ENCODE measurements around the gene POLR2E. TPM values are rescaled to one million over a fixed set of nuclear protein-coding genes. Genes with fewer than 3 reads are reported as not detected.

The POLR2E gene
- polyA plus RNA-seq, 1 experiment: 292 TPM

DNA sequence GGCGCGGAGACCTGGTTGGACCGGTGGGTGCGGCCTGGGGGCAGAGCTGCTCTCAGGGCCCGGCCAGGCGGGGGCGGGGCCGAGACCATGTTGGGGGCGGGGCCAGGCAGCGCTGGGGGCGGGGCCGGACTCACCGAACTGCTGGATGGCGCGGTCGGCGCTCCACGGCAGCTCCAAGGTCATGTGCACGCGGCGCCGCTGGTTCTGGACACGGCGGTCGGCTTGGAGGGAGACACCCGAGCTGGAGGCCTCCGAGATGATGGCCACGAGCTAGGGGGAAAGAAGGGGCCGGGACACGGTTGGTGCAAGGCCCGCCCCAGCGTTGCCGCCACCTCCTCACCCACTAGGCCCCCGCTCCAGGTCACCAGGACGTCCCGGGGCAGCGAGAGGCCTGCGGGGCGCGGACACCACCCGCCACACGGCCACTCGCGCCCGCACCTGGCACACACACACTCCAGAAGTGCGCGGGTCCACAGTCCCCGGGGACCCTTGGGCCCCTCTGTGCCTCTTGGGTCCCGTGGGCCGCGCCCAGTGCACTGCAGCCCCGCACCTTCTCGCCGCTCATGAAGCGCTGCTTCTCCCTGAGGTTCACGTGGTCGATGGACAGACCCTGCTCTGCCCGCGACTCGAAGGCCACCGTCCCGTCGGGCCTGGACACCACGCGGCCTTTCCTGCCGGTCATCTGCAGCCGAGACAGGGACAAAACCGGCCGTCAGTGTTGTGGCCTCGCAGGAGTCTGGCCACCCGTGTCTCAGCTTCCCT is 17.3 kb upstream of the POLR2E start:
- ChIA-PET POLR2A (interaction anchor here (0.5 kb wide), 1 partner anchor 84 kb away, joined by 7 read pairs; no protein-coding TSS in a partner anchor), CTCF (interaction anchor here (0.8 to 3.4 kb wide), 17 partner anchors 10 to 132 kb away, joined by 3 to 30 read pairs (median 9); partner anchors contain the start of genes ABCA7, ATP5F1D, CNN2 and GPX4)
- Histone ChIP-seq H3K36me3 (ENCODE audit: control insufficient read depth, insufficient read depth, low read length) (peaks cover 61% of the 10 kb centered on the region), H3K4me3 (ENCODE audit: low read depth, low read length) (no peak overlapping the region), H3K27me3 (ENCODE audit: control insufficient read depth, insufficient read depth, low read length) (no peaks in the 10 kb centered on the region)
- DNase-seq (ENCODE audit: low read depth): no peak
- TF ChIP-seq, protein P1, sequence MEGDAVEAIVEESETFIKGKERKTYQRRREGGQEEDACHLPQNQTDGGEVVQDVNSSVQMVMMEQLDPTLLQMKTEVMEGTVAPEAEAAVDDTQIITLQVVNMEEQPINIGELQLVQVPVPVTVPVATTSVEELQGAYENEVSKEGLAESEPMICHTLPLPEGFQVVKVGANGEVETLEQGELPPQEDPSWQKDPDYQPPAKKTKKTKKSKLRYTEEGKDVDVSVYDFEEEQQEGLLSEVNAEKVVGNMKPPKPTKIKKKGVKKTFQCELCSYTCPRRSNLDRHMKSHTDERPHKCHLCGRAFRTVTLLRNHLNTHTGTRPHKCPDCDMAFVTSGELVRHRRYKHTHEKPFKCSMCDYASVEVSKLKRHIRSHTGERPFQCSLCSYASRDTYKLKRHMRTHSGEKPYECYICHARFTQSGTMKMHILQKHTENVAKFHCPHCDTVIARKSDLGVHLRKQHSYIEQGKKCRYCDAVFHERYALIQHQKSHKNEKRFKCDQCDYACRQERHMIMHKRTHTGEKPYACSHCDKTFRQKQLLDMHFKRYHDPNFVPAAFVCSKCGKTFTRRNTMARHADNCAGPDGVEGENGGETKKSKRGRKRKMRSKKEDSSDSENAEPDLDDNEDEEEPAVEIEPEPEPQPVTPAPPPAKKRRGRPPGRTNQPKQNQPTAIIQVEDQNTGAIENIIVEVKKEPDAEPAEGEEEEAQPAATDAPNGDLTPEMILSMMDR (IDR thresholded peaks at IDR 0.05; ENCODE audit: insufficient read depth, low read depth, low read length): no peak

DNA sequence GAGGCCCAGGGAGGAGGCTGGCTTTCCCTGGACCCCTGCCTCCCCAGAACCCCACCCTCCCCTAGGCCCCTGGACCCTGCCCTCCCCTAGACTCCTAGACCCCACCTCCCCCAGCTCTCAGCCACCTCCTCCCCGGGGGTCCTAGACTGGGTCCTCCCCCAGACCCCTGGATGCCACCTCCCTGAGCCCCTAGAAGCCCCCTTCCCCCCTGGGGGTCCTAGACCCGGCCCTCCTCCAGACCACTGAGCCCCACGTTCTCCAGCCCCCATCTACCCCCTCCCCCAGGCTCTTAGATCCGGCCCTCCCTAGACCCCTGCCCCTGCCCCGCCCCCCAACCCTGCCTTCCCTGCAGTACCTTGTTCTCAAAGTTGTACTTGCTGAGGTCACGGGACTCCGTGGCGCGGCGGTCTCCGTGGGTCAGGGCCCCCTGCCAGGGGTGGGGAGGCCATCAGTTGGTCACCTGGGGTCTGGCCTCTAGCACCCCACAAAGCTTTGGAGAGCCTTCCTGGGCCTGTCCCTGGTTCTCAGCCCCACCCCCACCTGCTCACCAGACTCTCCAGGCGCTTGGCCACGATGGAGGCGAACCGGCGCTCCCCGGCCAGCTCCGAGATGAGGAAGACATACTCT is 16.6 kb upstream of the POLR2E start:
- Histone ChIP-seq H3K36me3 (ENCODE audit: control insufficient read depth, insufficient read depth, low read length) (peaks cover 59% of the 10 kb centered on the region), H3K4me3 (ENCODE audit: low read depth, low read length) (no peak overlapping the region), H3K27me3 (ENCODE audit: control insufficient read depth, insufficient read depth, low read length) (no peaks in the 10 kb centered on the region)
- ChIA-PET CTCF (interaction anchor here (0.8 to 3.4 kb wide), 4 partner anchors 9 to 82 kb away, joined by 4 to 30 read pairs (median 22); partner anchors contain the start of gene GPX4), POLR2A (no interaction called here)
- DNase-seq (ENCODE audit: low read depth): no peak
- TF ChIP-seq, protein P1 (IDR thresholded peaks at IDR 0.05; ENCODE audit: insufficient read depth, low read depth, low read length): no peak

DNA sequence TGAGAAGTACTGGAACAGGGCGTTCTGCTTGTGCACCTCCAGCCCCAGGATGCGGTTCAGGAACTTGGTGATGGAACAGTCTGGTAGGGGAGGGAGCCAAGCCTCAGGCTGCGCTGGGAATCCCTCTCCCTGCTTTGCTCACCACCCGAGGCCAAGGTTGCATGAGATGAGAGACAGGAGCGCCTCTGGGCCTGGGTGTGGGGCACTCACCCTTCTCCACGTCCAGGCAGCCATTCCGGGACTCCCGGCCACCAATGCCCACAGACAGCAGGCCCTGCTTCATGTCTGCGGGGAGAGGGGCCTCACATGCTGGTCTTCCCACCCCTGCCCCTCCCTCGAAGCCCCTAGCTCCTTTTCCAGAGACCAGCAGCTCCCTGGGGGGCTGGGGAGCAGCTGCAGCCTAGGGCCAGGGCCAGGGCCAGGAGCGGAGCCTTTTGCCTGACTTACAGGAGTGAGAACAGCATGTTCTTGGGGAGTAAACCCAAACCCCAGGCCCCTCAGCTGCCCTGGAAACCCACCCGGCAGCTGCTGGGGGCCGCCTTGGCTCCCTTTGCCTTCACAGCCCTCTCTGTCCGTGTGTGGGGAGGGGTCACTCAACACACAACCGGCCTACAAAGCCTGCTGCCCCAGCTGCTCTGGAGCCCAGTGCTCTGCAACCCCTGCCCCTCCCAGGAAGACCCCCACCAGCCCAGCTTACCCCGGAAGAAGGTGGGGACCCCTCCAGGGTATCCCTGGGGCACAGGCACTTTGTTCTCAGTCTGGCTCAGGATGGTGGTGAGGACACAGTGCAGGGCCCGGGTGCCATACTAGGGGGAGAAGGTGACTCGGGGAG is 15.8 kb upstream of the POLR2E start:
- no peak for DNase-seq (ENCODE audit: low read depth)
- TF ChIP-seq, protein P1 (IDR thresholded peaks at IDR 0.05; ENCODE audit: insufficient read depth, low read depth, low read length): no peak
- ChIA-PET CTCF (interaction anchor here (0.6 to 3.4 kb wide), 2 partner anchors 83 to 109 kb away, joined by 3 to 30 read pairs; no protein-coding TSS in a partner anchor), POLR2A (no interaction called here)
- no peaks in the 10 kb centered on the region for H3K27me3 ChIP-seq (ENCODE audit: control insufficient read depth, insufficient read depth, low read length)
- peaks cover 57% of the 10 kb centered on the region for H3K36me3 ChIP-seq (ENCODE audit: control insufficient read depth, insufficient read depth, low read length)
- no peak overlapping the region for H3K4me3 ChIP-seq (ENCODE audit: low read depth, low read length)

DNA sequence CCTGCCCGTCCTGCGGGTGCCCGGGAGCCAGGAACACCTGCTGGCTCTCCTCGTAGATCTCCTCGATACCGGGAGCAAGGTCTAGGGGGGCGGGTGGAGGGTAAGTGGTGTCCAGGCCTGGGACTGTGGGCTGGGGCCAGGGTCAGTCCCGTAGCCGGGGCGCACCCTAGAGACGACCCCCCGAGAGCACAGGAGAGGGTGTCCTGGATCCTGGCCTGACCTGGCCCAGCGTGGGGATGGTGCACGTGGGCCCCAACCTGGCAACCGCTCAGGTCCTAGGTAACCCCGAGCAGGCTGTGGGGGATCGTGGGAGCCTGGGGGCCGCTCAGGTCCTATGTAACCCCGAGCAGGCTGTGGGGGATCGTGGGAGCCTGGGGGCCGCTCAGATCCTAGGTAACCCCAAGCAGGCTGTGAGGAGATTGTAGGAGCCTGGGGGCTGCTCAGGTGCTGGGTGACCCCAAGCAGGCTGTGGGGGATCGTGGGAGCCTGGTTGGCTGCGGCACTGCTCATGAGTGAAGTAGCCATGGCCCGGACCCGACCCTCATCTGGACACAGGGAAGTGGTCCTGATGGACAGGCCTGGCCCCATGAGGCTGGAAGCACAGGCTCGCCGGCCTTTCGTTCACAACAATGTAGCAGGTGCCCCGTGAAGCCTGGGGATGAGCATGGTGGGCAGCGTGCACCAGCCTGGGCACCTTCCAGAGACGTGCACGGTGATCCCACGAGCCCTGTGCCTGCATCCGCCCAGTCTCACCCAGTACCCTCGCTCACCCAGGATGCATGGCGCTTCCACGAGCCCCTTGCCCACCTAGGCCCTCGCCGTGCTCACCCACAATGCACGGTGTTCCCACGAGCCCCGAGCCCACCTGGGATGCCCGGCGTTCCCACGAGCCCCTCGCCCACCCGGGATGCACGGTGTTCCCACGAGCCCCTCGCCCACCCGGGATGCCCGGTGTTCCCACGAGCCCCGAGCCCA is 14.8 kb upstream of the POLR2E start:
- ChIA-PET POLR2A (no interaction called here), CTCF (interaction anchor here (0.6 kb wide), 1 partner anchor 110 kb away, joined by 3 read pairs; no protein-coding TSS in a partner anchor)
- H3K36me3 ChIP-seq (ENCODE audit: control insufficient read depth, insufficient read depth, low read length): peaks cover 55% of the 10 kb centered on the region
- TF ChIP-seq, protein P1 (IDR thresholded peaks at IDR 0.05; ENCODE audit: insufficient read depth, low read depth, low read length): no peak
- no peak for DNase-seq (ENCODE audit: low read depth)
- no peak overlapping the region for H3K4me3 ChIP-seq (ENCODE audit: low read depth, low read length)
- H3K27me3 ChIP-seq (ENCODE audit: control insufficient read depth, insufficient read depth, low read length): no peaks in the 10 kb centered on the region
